NCI-H748 treated with DMSO at 0.1 percent for 48 hours (cell line): ENCODE data around the gene NTRK2.
A peak's percentile ranks its signal among the peaks of the same experiment; 100 is the strongest.

Source experiments
- DNase-seq: peaks from one replicate; lab custom pipeline; 2025; lab: John Stamatoyannopoulos, UW

Gene NTRK2

GRCh38 chr9:85021686-85022085, 352.2 kb downstream of the NTRK2 start:
- DNase-seq: no peak

GRCh38 chr9:85024374-85024773, 354.8 kb downstream of the NTRK2 start:
- DNase-seq: no peak

GRCh38 chr9:85025638-85026037, 356.1 kb downstream of the NTRK2 start:
- DNase-seq: no peak

GRCh38 chr9:85027870-85028269, 358.3 kb downstream of the NTRK2 start:
- DNase-seq: no peak

GRCh38 chr9:85030316-85030715, 360.8 kb downstream of the NTRK2 start:
- DNase-seq: no peak

- no peak for DNase-seq
These were observed 367.0 kb downstream of the NTRK2 start for GRCh38 chr9:85036496-85036895.

GRCh38 chr9:85038061-85038460, 368.5 kb downstream of the NTRK2 start:
- DNase-seq: no peak

GRCh38 chr9:85038824-85039608, 369.5 kb downstream of the NTRK2 start:
- DNase-seq: no peak

- no peak for DNase-seq
These were observed 370.6 kb downstream of the NTRK2 start for GRCh38 chr9:85040146-85040545.

GRCh38 chr9:85040821-85041465, 371.4 kb downstream of the NTRK2 start:
- DNase-seq: peak; percentile 40

- DNase-seq: no peak
These were observed 372.1 kb downstream of the NTRK2 start for GRCh38 chr9:85041466-85042137.

- DNase-seq: no peak
These were observed 373.6 kb downstream of the NTRK2 start for GRCh38 chr9:85042981-85043647.

GRCh38 chr9:85045271-85045670, 375.7 kb downstream of the NTRK2 start:
- no peak for DNase-seq

- DNase-seq: no peak
These were observed 376.9 kb downstream of the NTRK2 start for GRCh38 chr9:85046475-85046874.

- DNase-seq: no peak
These were observed 383.8 kb downstream of the NTRK2 start for GRCh38 chr9:85053206-85053786.

GRCh38 chr9:85054017-85054416, 384.5 kb downstream of the NTRK2 start:
- no peak for DNase-seq

GRCh38 chr9:85055506-85056202, 386.1 kb downstream of the NTRK2 start:
- DNase-seq: no peak

GRCh38 chr9:85056203-85056572, 386.7 kb downstream of the NTRK2 start:
- no peak for DNase-seq

GRCh38 chr9:85061969-85062368, 392.4 kb downstream of the NTRK2 start:
- DNase-seq: no peak

- DNase-seq: no peak
These were observed 393.0 kb downstream of the NTRK2 start for GRCh38 chr9:85062385-85063022.

- DNase-seq: no peak
These were observed 395.4 kb downstream of the NTRK2 start for GRCh38 chr9:85064811-85065371.
